ENCODE data around the gene RAMP1. TPM values are rescaled to one million over a fixed set of nuclear protein-coding genes. Genes with fewer than 3 reads are reported as not detected.

RAMP1 gene
- total and polyA plus RNA-seq, 9 of the 15 experiments (the other 6 are each of a cell fraction or from before 2014, with no cell fraction given), result 0.72 to 0.77 TPM; not detected in 7

GRCh38 chr2:237909801-237910475 lies 50.5 kb downstream of the RAMP1 start:
- H3K4me1 ChIP-seq (replicated peaks in 1 of 2; ENCODE audit: control insufficient read depth in 2 of 2, insufficient read depth in 2 of 2, low read length in 2 of 2), result peaks cover 0 to 13% of the 10 kb centered on the region in 2 experiments; a peak in 3 of 5 replicates
- DNase-seq (ENCODE audit: extremely low read depth in 1 of 4, low spot score in 3 of 4) (no peak), FAIRE-seq (no peak), ATAC-seq (no peak)
- H3K9me1 ChIP-seq (ENCODE audit: control insufficient read depth, insufficient read depth, low read length), result no peaks in the 10 kb centered on the region
- no peaks in the 10 kb centered on the region for H3K79me2 ChIP-seq (ENCODE audit: control insufficient read depth, insufficient read depth, low read length)
- H3K4me3 ChIP-seq, result no peak overlapping the region
- WGBS (ENCODE audit: insufficient coverage, low coverage, missing lambda C conversion rate), result 33% methylated on average over 9 of the region's 14 CpGs
- POLR2A ChIA-PET, result no interaction called here
- no peak overlapping the region for H3K27ac ChIP-seq (ENCODE audit: extremely low read depth, low read depth, low read length)
- no peak for TF ChIP-seq RBFOX2 (IDR thresholded peaks at IDR 0.05; ENCODE audit: low read depth, low read length)
- no peak for TF ChIP-seq ZNF232 (CRISPR knock-in tag; IDR thresholded peaks at IDR 0.05)
- TF ChIP-seq BRF1 (IDR thresholded peaks at IDR 0.05; ENCODE audit: borderline replicate concordance, extremely low read depth, insufficient read length), result no peak
- TF ChIP-seq, protein P1, sequence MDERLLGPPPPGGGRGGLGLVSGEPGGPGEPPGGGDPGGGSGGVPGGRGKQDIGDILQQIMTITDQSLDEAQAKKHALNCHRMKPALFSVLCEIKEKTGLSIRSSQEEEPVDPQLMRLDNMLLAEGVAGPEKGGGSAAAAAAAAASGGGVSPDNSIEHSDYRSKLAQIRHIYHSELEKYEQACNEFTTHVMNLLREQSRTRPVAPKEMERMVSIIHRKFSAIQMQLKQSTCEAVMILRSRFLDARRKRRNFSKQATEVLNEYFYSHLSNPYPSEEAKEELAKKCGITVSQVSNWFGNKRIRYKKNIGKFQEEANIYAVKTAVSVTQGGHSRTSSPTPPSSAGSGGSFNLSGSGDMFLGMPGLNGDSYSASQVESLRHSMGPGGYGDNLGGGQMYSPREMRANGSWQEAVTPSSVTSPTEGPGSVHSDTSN (CRISPR knock-in tag; IDR thresholded peaks at IDR 0.05; ENCODE audit: low read depth), result no peak
- TF ChIP-seq, protein P1 (tag; conservative IDR thresholded peaks at IDR 0.05; ENCODE audit: low read depth), result no peak
- TF ChIP-seq JUND (IDR thresholded peaks at IDR 0.05; ENCODE audit: borderline replicate concordance, low read depth, low read length), result no peak
- no peak for TF ChIP-seq JUND (tag; IDR thresholded peaks at IDR 0.05; ENCODE audit: borderline replicate concordance, low read depth, low read length)
- intact Hi-C loops (cut with micrococcal nuclease), result no loop called here
- no peaks in the 10 kb centered on the region for H4K20me1 ChIP-seq (replicated peaks; ENCODE audit: control insufficient read depth, insufficient read depth, low read length)
- H3K27me3 ChIP-seq (ENCODE audit: control insufficient read depth in 2 of 2, insufficient read depth in 2 of 2, low read length in 2 of 2), result no peaks in the 10 kb centered on the region
- H2AFZ ChIP-seq (ENCODE audit: low read depth, low read length), result no peak overlapping the region
- no peak overlapping the region for H3K9ac ChIP-seq (ENCODE audit: insufficient read depth in 1 of 2, low read depth in 2 of 2, low read length in 2 of 2)
- no peaks in the 10 kb centered on the region; the same call in 2 of the 3 replicates for H3K36me3 ChIP-seq (ENCODE audit: control insufficient read depth, insufficient read depth, low read length)
- H3K9me3 ChIP-seq (replicated peaks; ENCODE audit: control insufficient read depth, insufficient read depth, low read depth, low read length), result peaks cover 4% of the 10 kb centered on the region; the same call in 1 of the 2 replicates
- BruUV-seq (replicated peaks), result no TSS peak
- CTCF ChIA-PET (ENCODE audit: low intra/inter-chr PET ratio), result no interaction called here
- no peak overlapping the region for H3K4me2 ChIP-seq (ENCODE audit: insufficient read depth, low read length)
- in situ Hi-C loops (cut with MboI), result no loop called here
